ENCODE measurements around the gene MAT1A.

MAT1A gene

DNA sequence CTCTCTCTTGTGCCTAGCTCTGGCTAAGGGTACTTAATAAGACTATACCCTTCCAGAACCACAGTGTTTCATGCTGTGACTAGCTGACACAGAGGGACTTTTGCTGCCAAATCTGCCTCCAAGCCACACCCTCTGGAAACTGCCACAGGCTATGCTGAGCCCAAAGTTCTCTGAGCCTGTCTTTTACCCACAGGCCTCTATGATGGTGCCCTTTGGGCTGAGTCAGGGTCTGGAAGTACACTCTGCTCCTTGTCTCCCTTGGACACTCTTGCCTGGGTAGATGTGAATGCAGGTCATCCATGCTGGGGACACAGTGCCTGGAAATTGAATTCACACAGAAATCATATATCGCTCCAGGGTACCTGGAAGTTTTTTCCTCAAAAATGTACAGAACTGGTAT lies 44.5 kb upstream of the MAT1A start (continued):
- TF ChIP-seq, protein P1, sequence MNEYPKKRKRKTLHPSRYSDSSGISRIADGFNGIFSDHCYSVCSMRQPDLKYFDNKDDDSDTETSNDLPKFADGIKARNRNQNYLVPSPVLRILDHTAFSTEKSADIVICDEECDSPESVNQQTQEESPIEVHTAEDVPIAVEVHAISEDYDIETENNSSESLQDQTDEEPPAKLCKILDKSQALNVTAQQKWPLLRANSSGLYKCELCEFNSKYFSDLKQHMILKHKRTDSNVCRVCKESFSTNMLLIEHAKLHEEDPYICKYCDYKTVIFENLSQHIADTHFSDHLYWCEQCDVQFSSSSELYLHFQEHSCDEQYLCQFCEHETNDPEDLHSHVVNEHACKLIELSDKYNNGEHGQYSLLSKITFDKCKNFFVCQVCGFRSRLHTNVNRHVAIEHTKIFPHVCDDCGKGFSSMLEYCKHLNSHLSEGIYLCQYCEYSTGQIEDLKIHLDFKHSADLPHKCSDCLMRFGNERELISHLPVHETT (tag by site-specific recombination; IDR thresholded peaks at IDR 0.05) = no peak
- TF ChIP-seq ZNF529 (tag by site-specific recombination; IDR thresholded peaks at IDR 0.05; ENCODE audit: insufficient replicate concordance) = no peak
- TF ChIP-seq ZNF501 (tag by site-specific recombination; IDR thresholded peaks at IDR 0.05) = no peak
- no peak for TF ChIP-seq ZFP41 (tag by site-specific recombination; IDR thresholded peaks at IDR 0.05; ENCODE audit: borderline replicate concordance)
- TF ChIP-seq SCRT2 (tag by site-specific recombination; IDR thresholded peaks at IDR 0.05) = no peak
- TF ChIP-seq ZNF426 (tag by site-specific recombination; IDR thresholded peaks at IDR 0.05) = no peak
- TF ChIP-seq ZNF121 (tag by site-specific recombination; IDR thresholded peaks at IDR 0.05) = no peak
- TF ChIP-seq ZNF311 (tag by site-specific recombination; IDR thresholded peaks at IDR 0.05; ENCODE audit: borderline replicate concordance) = no peak

GRCh38 chr10:80324891-80325364 lies 35.5 kb upstream of the MAT1A start:
- Histone ChIP-seq H3K27ac (ENCODE audit: extremely low read depth, low read depth, low read length) (no peak overlapping the region), H3K4me1 (ENCODE audit: control insufficient read depth, insufficient read depth, low read length) (no peaks in the 10 kb centered on the region), H3K36me3 (ENCODE audit: control insufficient read depth in 2 of 2, insufficient read depth in 1 of 2, low read length in 2 of 2) (no peaks in the 10 kb centered on the region), H3K4me3 (ENCODE audit: low read depth, low read length) (no peak overlapping the region), H3K9me3 (ENCODE audit: control insufficient read depth, insufficient read depth, low read depth, low read length) (no peaks in the 10 kb centered on the region)
- TF ChIP-seq ZNF341 (tag by site-specific recombination; IDR thresholded peaks at IDR 0.05; ENCODE audit: low read depth) (no peak), ZNF558 (tag by site-specific recombination; IDR thresholded peaks at IDR 0.05) (no peak), YY2 (tag by site-specific recombination; IDR thresholded peaks at IDR 0.05) (no peak), ZNF24 (tag by site-specific recombination; IDR thresholded peaks at IDR 0.05) (no peak), PRDM10 (tag by site-specific recombination; IDR thresholded peaks at IDR 0.05) (no peak), OSR2 (tag by site-specific recombination; IDR thresholded peaks at IDR 0.05) (no peak), ZNF658 (tag by site-specific recombination; IDR thresholded peaks at IDR 0.05) (no peak), ZNF362 (tag by site-specific recombination; IDR thresholded peaks at IDR 0.05) (no peak), SETDB1 (IDR thresholded peaks at IDR 0.05; ENCODE audit: insufficient read length, low read length) (no peak), ZNF843 (tag by site-specific recombination; IDR thresholded peaks at IDR 0.05) (no peak), SP3 (tag by site-specific recombination; IDR thresholded peaks at IDR 0.05) (no peak), ZNF114 (tag by site-specific recombination; IDR thresholded peaks at IDR 0.05) (no peak), ZNF248 (tag by site-specific recombination; IDR thresholded peaks at IDR 0.05) (no peak), ZNF529 (tag by site-specific recombination; IDR thresholded peaks at IDR 0.05; ENCODE audit: insufficient replicate concordance) (no peak), ZNF670 (tag by site-specific recombination; IDR thresholded peaks at IDR 0.05; ENCODE audit: low read depth) (no peak)
- POLR2A ChIA-PET = no interaction called here
- CTCF ChIA-PET = no interaction called here

Data from HEK293 (cell line).